Activated naive CD4-positive, alpha-beta T cell treated with anti-CD3 and anti-CD28 coated beads for 36 hours (primary cell): ENCODE results near the gene LURAP1L. TPM values are rescaled to one million over a fixed set of nuclear protein-coding genes. Genes with fewer than 3 reads are reported as not detected.

Experiments
- CTCF ChIA-PET: fragments of 350-600 bp; sonication (Branson Sonifier 250); formaldehyde crosslinking; loops from one replicate; lab custom pipeline; 2021; ENCODE audit warnings: antibody characterized with exemption; lab: Charles Lee
- DNase-seq: peaks from one replicate; pipeline ENCODE4 v3.0.0-alpha.2; 2020
- H3K27ac Mint-ChIP-seq: one replicate; pipeline ENCODE4 v1.8.0; 2021; ENCODE audit warnings: mild to moderate bottlenecking, mixed read lengths
- H3K27me3 Mint-ChIP-seq: one replicate; pipeline ENCODE4 v1.8.0; 2021; ENCODE audit warnings: low read depth, mixed read lengths
- H3K36me3 Mint-ChIP-seq: one replicate; pipeline ENCODE4 v1.8.0; 2021; ENCODE audit warnings: low read depth, mixed read lengths
- H3K4me1 Mint-ChIP-seq: one replicate; pipeline ENCODE4 v1.8.0; 2021; ENCODE audit warnings: low read depth, mixed read lengths
- H3K4me3 Mint-ChIP-seq: one replicate; pipeline ENCODE4 v1.8.0; 2021; ENCODE audit warnings: mild to moderate bottlenecking, moderate library complexity, mixed read lengths
- H3K9me3 Mint-ChIP-seq: one replicate; pipeline ENCODE4 v1.8.0; 2021; ENCODE audit warnings: mixed read lengths
- intact Hi-C: fragments of 100-400 bp; cut with micrococcal nuclease; formaldehyde crosslinking; loops from one replicate; pipeline ENCODE4 v1.15.1; 2023
- total RNA-seq, 2 experiments: library from RNA; stranded (reverse); gene quantifications; one replicate each; pipeline ENCODE4 v1.2.3, GENCODE V29; 2021

LURAP1L gene, protein sequence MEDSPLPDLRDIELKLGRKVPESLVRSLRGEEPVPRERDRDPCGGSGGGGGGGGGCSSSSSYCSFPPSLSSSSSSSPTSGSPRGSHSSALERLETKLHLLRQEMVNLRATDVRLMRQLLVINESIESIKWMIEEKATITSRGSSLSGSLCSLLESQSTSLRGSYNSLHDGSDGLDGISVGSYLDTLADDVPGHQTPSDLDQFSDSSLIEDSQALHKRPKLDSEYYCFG
- total RNA-seq, result not detected

DNA sequence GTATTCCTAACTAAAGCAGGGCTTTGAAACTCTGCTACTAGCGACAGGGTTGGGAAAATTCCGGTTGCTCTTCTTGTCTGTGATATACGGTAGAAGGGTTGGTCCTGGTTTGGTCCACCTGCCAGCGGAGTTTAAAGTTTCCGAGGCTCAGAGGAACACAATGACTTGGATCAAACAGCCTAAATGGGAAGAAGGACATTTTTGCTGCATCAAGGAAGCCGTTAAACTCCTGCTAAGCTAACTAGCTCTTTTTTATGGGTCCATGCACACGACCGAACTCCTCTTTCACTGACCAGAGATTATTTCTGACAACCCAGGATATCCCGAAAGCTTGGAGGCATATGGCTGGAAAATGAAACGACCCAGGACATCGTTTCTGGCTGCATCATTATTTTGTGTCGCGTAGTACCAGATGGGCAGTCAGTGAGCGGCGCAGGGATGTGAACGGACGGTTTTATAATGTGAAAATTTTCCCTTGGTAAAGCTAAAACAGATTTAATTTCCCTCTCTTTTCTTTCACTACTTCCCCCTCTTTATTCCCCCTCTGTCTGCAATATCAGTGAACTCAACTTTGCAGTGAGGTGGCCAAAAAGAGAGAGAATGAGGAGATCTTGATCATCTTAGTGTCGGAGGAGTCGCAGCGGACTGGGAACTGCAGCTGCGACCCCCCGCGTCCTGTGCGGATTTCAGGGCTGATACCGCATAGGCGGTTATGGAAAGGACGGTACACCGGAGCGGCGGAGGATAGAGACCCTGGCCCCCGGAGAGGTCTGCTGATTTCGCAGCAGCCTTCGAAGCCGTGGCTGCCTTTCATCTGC, at the start of gene LURAP1L:
TSS of gene LURAP1L (plus strand) at position 160 of the 818 bp plus-strand sequence. CDS start 696 bp downstream, outside the sequence.
- Mint-ChIP-seq H3K36me3 (peaks cover 2% of the 10 kb centered on the region), H3K4me1 (peaks cover 5% of the 10 kb centered on the region), H3K9me3 (peaks cover 2% of the 10 kb centered on the region), H3K27ac (no peak within 1 kb of the TSS), H3K27me3 (peaks cover 23% of the 10 kb centered on the region), H3K4me3 (no peak within 1 kb of the TSS)
- no peak for DNase-seq
- intact Hi-C loops, result no loop called here
- CTCF ChIA-PET, result no interaction called here

- Mint-ChIP-seq H3K27ac (no peak overlapping the region), H3K4me3 (no peak overlapping the region), H3K4me1 (no peaks in the 10 kb centered on the region), H3K36me3 (no peaks in the 10 kb centered on the region), H3K27me3 (no peaks in the 10 kb centered on the region), H3K9me3 (peaks cover 11% of the 10 kb centered on the region)
- CTCF ChIA-PET, result no interaction called here
- no peak for DNase-seq
- intact Hi-C loops, result no loop called here
Measured at GRCh38 chr9:12726795-12727194, 48.0 kb upstream of the LURAP1L start.

GRCh38 chr9:12730198-12730597, 44.6 kb upstream of the LURAP1L start:
- CTCF ChIA-PET, result no interaction called here

GRCh38 chr9:12730927-12731326, 43.9 kb upstream of the LURAP1L start:
- H3K4me3 Mint-ChIP-seq, result no peak overlapping the region
- intact Hi-C loops, result no loop called here
- H3K36me3 Mint-ChIP-seq, result no peaks in the 10 kb centered on the region
- H3K27me3 Mint-ChIP-seq, result no peaks in the 10 kb centered on the region
- H3K9me3 Mint-ChIP-seq, result peaks cover 11% of the 10 kb centered on the region
- no peaks in the 10 kb centered on the region for H3K4me1 Mint-ChIP-seq
- no peak for DNase-seq
- CTCF ChIA-PET, result no interaction called here
- no peak overlapping the region for H3K27ac Mint-ChIP-seq

More at GRCh38 chr9:12730198-12730597, 44.6 kb upstream of the LURAP1L start:
- intact Hi-C loops, result no loop called here
- no peaks in the 10 kb centered on the region for H3K36me3 Mint-ChIP-seq
- DNase-seq, result no peak
- H3K4me1 Mint-ChIP-seq, result no peaks in the 10 kb centered on the region
- no peak overlapping the region for H3K27ac Mint-ChIP-seq
- peaks cover 10% of the 10 kb centered on the region for H3K9me3 Mint-ChIP-seq
- H3K27me3 Mint-ChIP-seq, result no peaks in the 10 kb centered on the region
- H3K4me3 Mint-ChIP-seq, result no peak overlapping the region

- no peak overlapping the region for H3K27ac Mint-ChIP-seq
- H3K27me3 Mint-ChIP-seq, result no peaks in the 10 kb centered on the region
- intact Hi-C loops, result no loop called here
- H3K9me3 Mint-ChIP-seq, result peaks cover 14% of the 10 kb centered on the region
- H3K4me3 Mint-ChIP-seq, result no peak overlapping the region
- no peak for DNase-seq
- H3K36me3 Mint-ChIP-seq, result no peaks in the 10 kb centered on the region
- CTCF ChIA-PET, result interaction anchor here (0.6 kb wide), 2 partner anchors 31 to 962 kb away, joined by 3 to 6 read pairs; no protein-coding TSS in a partner anchor
- no peaks in the 10 kb centered on the region for H3K4me1 Mint-ChIP-seq
Measured at GRCh38 chr9:12732971-12733370, 41.8 kb upstream of the LURAP1L start.

DNA sequence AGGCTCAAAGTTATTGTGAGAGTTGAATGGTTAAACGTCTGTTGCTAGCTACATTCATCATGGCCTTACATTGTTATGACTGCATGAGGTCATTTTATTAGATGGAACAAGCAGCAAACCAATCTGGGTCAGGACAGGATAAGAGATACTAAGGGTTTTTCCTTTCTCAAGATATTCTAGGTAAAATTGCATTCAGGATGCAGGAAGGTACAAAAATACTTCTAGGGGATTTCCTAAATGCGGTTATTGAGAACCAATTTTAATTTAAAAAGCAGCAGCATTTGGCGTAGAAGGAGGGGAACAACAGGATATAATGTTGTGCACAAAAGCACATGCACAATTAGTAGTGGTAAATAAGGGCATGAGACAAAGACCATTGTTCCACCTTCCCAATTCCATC, 39.2 kb upstream of the LURAP1L start:
- DNase-seq, result no peak

GRCh38 chr9:12737871-12738270, 36.9 kb upstream of the LURAP1L start:
- intact Hi-C loops, result no loop called here
- Mint-ChIP-seq H3K27me3 (no peaks in the 10 kb centered on the region), H3K36me3 (no peaks in the 10 kb centered on the region), H3K4me1 (no peaks in the 10 kb centered on the region), H3K4me3 (no peak overlapping the region), H3K9me3 (peaks cover 24% of the 10 kb centered on the region), H3K27ac (no peak overlapping the region)
- DNase-seq, result no peak
- CTCF ChIA-PET, result interaction anchor here (0.6 kb wide), 1 partner anchor 39 kb away, joined by 5 read pairs; no protein-coding TSS in a partner anchor

More for the DNA sequence above, 39.2 kb upstream of the LURAP1L start:
- H3K4me3 Mint-ChIP-seq, result no peak overlapping the region
- intact Hi-C loops, result no loop called here
- no peak overlapping the region for H3K27ac Mint-ChIP-seq
- CTCF ChIA-PET, result no interaction called here
- H3K36me3 Mint-ChIP-seq, result no peaks in the 10 kb centered on the region
- no peaks in the 10 kb centered on the region for H3K27me3 Mint-ChIP-seq
- H3K4me1 Mint-ChIP-seq, result no peaks in the 10 kb centered on the region
- peaks cover 17% of the 10 kb centered on the region for H3K9me3 Mint-ChIP-seq

GRCh38 chr9:12739014-12739652, 35.7 kb upstream of the LURAP1L start:
- Mint-ChIP-seq H3K9me3 (peaks cover 26% of the 10 kb centered on the region), H3K36me3 (no peaks in the 10 kb centered on the region), H3K27ac (no peak overlapping the region), H3K4me1 (no peaks in the 10 kb centered on the region), H3K4me3 (no peak overlapping the region), H3K27me3 (no peaks in the 10 kb centered on the region)
- intact Hi-C loops, result no loop called here
- DNase-seq, result no peak
- CTCF ChIA-PET, result interaction anchor here (0.6 kb wide), 1 partner anchor 661 kb away, joined by 3 read pairs; no protein-coding TSS in a partner anchor

DNA sequence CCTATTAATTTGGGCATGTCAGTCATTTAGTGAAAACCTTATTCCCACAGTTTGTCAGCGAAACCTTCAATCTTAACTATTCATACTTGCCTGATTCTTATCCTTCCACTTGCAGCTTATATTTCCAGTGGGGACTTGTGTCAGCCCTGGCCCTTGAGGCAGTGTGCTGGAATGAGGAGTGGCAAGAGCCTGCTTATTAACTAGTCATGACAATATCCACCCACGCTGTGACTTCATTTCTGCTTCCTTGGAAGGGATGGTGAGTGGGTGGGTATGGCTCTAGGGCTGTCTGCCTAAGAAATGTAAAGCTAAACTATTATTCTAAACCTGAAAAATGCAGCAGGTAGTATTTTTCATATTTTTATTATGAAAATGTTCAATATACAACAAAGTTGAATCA, 34.0 kb upstream of the LURAP1L start:
- no peak overlapping the region for H3K27ac Mint-ChIP-seq
- no peaks in the 10 kb centered on the region for H3K36me3 Mint-ChIP-seq
- no peaks in the 10 kb centered on the region for H3K4me1 Mint-ChIP-seq

DNA sequence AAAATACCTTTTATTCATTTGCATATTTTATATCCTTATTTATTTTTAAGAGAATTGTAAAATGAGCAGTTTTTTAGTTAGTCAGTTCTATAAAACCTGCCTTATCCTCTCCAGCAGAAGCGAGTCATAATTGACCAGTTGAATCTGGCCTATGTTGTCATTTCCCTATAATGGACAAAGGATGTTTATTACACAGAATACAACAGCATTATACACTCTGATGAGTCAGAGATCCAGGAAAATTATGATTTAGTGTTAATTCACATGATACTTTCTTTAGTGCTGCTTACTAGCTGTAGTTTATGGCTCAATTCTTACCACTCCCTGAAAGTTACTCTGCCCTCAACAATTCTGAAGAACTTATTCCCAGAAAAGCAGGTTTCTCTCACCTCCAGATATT, 26.8 kb upstream of the LURAP1L start:
- CTCF ChIA-PET, result no interaction called here
- Mint-ChIP-seq H3K27me3 (no peaks in the 10 kb centered on the region), H3K9me3 (peaks cover 29% of the 10 kb centered on the region), H3K4me3 (no peak overlapping the region), H3K4me1 (no peaks in the 10 kb centered on the region), H3K36me3 (no peaks in the 10 kb centered on the region), H3K27ac (no peak overlapping the region)
- DNase-seq, result no peak
- intact Hi-C loops, result no loop called here

More for the DNA sequence above, 34.0 kb upstream of the LURAP1L start:
- intact Hi-C loops, result no loop called here
- CTCF ChIA-PET, result interaction anchor here (0.6 kb wide), 1 partner anchor 100 kb away, joined by 3 read pairs; no protein-coding TSS in a partner anchor
- no peak overlapping the region for H3K4me3 Mint-ChIP-seq
- H3K27me3 Mint-ChIP-seq, result no peaks in the 10 kb centered on the region
- peaks cover 28% of the 10 kb centered on the region for H3K9me3 Mint-ChIP-seq
- no peak for DNase-seq

- H3K27me3 Mint-ChIP-seq, result no peaks in the 10 kb centered on the region
- intact Hi-C loops, result no loop called here
- no peak overlapping the region for H3K4me3 Mint-ChIP-seq
- H3K9me3 Mint-ChIP-seq, result peaks cover 27% of the 10 kb centered on the region
- H3K4me1 Mint-ChIP-seq, result no peaks in the 10 kb centered on the region
- DNase-seq, result no peak
- no peak overlapping the region for H3K27ac Mint-ChIP-seq
- CTCF ChIA-PET, result no interaction called here
- H3K36me3 Mint-ChIP-seq, result no peaks in the 10 kb centered on the region
Measured at GRCh38 chr9:12748954-12749353, 25.9 kb upstream of the LURAP1L start.

DNA sequence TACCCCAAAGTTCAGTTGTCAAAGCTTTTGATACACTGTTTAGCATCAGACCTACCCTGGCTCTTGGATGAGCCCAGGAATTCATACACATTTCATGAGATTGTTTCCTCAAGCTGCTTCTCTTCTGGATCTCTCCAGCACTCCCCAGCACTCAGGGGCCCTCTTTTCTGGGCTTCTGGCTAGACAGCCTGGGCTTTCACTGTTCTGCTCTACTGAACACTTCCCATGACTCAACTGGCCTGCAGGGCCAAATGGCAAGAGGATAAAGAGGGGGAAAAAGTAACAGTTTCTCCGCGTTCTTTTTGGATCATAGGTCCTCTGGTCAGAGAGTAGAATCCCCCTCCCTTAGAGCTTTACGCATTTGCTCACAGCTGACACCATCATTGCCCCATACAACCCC, 20.9 kb upstream of the LURAP1L start:
- DNase-seq, result no peak
- Mint-ChIP-seq H3K27ac (no peak overlapping the region), H3K9me3 (peaks cover 4% of the 10 kb centered on the region), H3K27me3 (no peaks in the 10 kb centered on the region), H3K4me1 (no peaks in the 10 kb centered on the region), H3K36me3 (no peaks in the 10 kb centered on the region), H3K4me3 (no peak overlapping the region)
- CTCF ChIA-PET, result no interaction called here
- intact Hi-C loops, result no loop called here
